SW480 (cell line): ENCODE data around the gene GGT5.
A peak's percentile ranks its signal among the peaks of the same experiment; 100 is the strongest.
"Not testable (repeated sequence)": the region's sequence is repeated elsewhere in the genome, so short reads cannot be mapped to it uniquely, and the experiment has no call there.

Source experiments
- DNase-seq: peaks from one replicate; pipeline ENCODE4 v3.0.0-alpha.2; 2016; ENCODE audit warnings: low spot score

The GGT5 gene, protein sequence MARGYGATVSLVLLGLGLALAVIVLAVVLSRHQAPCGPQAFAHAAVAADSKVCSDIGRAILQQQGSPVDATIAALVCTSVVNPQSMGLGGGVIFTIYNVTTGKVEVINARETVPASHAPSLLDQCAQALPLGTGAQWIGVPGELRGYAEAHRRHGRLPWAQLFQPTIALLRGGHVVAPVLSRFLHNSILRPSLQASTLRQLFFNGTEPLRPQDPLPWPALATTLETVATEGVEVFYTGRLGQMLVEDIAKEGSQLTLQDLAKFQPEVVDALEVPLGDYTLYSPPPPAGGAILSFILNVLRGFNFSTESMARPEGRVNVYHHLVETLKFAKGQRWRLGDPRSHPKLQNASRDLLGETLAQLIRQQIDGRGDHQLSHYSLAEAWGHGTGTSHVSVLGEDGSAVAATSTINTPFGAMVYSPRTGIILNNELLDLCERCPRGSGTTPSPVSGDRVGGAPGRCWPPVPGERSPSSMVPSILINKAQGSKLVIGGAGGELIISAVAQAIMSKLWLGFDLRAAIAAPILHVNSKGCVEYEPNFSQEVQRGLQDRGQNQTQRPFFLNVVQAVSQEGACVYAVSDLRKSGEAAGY

DNA sequence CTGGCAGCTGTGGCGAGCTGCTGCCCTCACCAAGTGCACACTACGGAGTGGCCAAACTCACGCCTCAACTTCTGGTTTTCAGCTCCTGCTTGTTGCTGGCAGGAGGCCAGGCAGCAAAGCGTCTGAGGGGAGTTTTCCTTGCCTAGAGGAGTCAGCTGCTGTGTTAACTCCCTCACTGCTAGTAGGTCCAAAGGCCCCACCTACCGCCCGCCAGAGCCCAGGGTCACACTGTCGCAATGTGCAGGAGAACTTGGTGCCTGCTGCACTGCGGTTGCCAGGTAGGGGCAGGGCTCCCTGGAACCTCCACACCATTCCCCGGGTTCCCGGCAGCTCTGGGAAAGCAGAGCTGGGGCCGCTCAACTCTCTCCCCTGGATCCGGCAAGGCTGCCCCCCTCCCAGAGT is at the start of gene GGT5:
TSS of gene GGT5 (minus strand) at position 53 of the 402 bp plus-strand sequence. CDS start 357 bp downstream, outside the sequence.
- not testable (repeated sequence) for DNase-seq

DNA sequence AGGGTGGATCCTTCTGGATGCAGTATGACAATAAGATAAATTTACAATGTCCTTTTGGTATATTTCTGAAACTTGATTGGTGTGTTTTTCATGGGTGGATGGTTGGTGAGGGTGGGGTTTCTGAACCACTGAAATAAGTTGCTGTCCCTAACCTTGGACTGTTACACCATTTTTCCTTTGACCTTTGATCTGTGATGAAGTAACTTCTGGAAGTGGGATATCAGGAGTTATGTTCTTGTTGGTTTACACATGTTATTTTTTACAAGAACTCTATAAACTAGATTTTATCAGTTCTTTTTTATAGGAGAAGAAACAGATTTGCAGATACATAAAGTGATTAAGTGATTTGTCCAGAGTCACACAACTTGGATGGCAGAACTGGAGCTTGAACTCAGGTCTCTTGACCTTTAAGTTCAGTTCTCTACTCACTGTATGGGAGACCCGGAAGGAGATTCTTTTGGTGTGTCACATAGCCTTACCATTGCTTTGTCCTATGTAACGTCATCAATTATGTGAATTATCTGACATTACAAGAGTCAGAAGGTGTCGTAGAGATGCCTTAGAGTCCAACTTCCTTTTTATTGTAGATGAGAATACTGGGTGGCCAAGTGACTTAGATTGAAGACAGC is 47.4 kb upstream of the GGT5 start:
- DNase-seq, result not testable (repeated sequence)

DNA sequence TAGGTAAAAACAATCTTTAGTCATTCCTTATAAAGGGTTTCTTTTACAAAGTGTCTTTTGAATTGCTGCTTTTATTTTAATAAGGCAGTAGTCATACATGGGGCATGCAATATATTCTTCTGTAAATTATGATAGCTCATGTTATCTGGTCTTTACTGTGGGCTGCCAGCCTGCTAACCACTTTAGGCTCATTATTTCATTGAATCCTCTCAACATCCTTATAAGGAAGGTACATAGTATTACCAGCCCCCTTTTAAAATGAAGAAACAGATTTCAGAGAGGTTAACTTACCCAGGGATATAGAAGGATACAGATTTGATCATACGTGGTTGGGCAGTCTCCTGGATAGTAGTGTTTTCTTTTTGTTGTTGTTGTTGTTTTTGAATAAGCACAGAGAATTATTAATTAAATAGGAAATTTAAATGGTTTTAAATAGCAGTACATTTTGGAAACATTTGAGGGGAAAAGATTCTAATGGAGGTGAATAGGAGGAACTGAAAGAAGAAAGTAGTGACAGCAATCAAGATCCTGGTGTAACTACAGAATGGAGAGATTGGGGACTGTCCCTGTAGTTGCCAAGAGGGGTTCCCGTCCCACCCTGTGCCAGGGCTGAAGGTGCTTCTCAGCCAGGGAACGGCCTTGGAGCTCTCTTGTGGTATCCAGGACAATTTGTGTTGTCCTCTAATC is 46.8 kb upstream of the GGT5 start:
- no peak for DNase-seq

DNA sequence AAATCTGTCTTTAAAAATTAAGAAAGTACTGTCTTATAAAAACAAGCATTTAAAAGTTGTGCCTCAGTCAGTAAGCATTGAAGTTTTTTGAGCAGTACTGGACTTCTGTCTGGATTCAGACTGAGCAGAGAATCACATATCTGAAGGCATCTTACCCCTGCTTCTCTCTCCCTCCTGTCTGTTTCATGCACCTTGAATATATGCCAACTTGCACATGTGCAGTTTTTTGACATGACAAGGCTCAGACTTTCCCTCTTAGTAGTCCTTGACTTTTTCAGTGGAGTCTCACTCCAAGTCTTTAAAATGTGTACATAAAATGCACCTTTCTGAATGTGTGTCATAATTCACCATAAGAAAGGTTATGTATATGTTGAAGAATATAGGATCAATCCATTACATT is 45.6 kb upstream of the GGT5 start:
- no peak for DNase-seq

DNA sequence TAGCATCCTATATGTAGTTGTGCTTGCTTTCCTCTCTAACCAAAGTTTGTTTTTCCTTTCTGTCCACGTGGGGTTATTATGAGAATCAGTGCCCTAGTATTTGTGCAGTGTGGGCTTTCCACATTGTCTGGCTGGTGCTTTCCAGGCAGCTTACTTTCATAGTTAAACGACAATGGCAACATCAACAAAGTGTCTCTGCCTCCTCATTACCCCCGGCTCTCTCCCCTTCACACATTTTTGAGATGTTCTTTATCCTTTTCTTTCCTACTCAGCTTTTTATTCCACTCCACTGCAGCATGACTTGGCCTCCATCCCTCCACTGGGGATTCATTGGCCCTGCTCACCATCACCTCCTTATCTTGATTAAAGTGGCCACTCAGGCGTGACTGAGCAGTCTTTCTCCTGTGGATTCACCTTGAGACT is 44.9 kb upstream of the GGT5 start:
- DNase-seq, result no peak

DNA sequence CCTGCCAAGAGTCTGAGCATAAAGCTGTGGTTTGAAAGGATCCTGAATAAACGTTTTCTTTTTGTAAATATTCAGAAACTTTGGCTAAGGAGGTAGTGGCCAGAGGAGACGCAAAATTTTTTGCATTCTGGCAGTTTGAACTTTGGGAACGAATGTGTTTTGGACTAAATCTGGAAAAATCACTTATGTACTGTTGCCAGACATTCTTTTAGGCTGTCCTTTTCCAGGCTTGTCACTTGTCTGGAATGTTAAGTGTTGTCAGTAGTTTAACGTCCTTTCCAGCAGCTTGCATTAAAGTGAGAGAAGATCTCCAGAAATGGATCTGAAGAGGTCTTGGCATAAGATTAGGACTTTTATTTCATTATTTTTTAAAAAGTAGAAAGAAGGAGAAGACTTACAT is 44.2 kb upstream of the GGT5 start:
- DNase-seq, result no peak

DNA sequence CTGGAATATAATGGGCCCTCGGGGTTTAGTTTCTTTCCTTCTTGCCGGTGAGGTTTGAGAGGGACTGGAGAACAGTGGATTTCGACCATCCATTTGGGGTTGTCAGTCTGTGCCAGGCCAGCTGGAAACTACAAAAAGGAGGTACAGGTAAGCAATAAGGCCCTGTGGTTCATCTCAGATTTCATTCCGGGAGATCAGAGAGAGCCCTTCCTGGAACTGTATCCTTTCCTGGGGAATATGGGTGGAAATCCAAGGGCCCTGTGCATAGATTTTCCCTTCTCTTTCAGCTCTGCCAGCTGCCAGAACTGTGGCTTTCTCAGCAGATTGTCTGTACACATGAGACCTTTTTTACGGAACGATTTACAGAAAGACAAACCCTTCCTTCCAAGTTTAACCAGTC is 42.9 kb upstream of the GGT5 start:
- DNase-seq, result not testable (repeated sequence)

DNA sequence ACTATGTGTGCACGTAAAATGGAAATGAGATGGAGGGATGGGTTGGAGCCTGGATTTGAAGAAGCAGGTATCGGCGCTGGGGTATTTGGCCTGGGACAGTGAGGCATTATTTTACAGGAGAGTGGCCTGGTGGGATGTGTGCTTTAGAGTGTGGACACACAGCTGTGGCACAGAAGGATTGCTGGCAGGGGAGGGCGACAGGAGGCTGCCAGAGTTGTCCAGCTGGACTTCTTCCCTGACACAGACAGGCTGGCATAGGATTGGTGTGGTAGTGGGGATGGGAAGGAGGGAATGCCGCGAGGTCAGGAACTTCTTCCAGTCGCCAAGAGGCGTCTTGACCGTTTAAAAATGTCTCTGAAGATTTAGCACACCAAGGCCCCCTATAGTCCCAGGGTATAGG is 42.3 kb upstream of the GGT5 start:
- not testable (repeated sequence) for DNase-seq

DNA sequence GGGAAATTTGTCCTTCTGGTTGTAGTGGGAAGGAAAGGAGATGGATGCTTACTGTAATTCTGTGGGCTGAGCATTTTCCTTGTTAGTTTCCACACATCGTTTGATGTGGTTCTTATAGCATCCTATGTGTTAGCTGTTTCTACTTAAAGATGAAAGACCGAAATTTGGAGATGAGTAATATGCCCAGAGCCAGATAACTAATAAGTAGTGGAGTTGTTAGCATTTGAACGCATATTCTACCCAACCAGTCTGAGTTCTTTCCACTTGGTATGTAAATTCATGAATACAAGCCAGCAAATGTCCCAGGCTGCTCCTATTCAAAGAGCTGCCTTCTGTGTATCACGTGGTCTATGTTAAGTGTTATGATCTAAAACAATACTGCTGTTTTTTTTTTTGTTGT is 40.4 kb upstream of the GGT5 start:
- peak; percentile 90 for DNase-seq

DNA sequence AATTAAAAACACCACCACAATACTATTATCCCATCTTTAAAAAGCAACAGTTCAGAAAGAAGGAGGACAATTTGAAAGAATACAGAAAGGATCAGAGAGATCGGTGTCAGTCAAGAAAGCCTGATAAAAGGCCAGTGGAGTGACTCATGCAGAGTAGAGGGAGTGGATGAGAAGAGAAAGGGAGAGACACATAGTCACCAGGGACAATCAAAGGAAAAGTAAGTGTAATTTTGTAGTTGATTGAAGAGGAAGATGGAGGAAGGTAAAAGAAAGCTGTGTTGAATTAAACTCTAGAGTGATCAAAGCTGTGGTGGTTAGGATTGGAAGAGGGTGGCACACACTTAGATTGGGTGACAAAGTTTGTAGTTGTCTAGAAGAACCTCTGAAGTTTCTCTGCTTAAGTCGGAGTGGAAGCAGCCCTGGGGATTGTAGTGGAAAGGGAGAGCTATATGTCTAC is 39.9 kb upstream of the GGT5 start:
- peak; percentile 87 for DNase-seq

DNA sequence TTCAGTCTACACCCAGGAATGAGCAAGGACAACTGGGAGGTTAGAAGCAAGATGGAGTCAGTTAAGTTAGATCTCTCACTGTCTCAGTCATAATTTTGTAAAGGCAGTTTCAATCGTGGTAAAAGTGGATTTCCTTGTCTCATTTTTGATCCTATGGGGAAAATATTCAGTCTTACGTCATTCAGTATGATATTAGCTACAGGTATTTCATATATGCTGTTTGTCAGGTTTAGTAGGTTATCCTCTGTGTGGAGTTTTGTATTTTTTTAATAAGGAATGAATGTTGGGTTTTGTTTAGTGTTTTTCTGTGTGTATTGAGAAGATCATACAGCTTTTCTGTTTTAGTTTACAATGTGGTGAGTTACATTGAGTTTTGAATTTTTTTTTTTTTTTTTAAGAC is 37.5 kb upstream of the GGT5 start:
- no peak for DNase-seq

DNA sequence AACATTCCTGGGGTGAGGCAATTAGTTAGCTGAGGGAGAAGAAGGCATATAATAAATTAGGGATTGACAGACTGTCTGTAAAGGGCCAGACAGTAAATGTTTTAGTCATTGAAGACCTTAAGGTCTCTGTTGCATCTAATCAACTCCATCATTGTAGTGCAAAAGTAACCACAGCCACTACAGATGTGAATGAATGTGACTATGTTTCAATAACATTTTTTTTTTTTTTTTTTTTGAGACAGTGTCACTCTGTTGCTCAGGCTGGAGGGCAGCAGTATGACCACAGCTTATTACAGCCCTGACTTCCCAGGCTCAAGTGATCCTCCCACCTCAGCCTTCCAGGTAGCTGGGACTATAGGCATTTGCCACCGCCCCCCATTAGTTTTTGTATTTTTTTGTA is 35.5 kb upstream of the GGT5 start:
- DNase-seq, result not testable (repeated sequence)

DNA sequence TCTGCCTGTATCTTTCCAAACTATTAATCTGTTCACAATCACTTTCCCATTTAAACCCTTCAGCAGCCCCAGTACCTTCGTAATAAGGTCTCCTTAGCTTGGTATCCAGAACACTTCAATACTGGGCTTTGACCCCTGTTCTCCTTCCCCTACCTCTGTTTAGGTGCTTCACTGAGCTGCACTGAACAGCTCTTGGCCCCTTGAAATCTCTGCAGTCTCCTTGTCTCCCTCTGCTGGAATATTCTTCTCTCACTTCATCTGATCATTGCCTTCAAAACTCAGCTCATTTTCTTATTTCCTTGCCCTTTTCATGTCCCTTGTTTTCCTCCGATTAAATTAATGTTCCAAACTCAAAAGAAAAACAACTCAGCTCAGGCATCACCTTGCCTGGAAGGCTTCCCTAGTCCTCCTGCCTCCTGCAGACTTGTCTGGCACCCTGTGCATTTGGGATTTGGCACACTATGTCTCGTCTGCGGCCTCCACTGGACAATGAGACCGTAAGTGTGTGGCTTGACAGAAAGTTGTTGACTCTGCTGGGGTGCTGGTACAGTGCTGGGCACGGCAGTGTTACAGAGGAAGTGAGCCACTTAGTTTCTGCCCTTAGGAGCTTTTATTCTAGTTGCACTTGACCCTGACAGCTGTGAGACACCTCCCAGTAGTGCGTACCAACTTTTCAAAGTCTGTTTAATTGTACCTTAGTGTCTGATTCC is 30.0 kb upstream of the GGT5 start:
- DNase-seq, result not testable (repeated sequence)

DNA sequence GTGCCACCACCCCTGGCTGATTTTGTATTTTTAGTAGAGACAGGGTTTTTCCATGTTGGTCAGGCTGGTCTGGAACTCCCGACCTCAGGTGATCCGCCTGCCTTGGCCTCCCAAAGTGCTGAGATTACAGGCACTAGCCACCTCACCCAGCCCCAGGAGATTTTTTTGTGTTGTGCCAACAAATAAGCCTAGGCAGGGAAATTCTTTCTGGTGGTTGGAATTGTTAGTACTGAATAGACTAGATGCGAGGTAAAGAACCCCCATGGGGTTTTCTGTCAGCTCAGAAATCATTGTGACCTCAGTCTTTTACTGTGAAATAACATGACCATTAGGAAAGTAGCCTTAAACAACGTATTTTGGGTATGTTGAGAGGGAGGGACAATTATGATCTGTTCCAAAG is 29.0 kb upstream of the GGT5 start:
- not testable (repeated sequence) for DNase-seq

DNA sequence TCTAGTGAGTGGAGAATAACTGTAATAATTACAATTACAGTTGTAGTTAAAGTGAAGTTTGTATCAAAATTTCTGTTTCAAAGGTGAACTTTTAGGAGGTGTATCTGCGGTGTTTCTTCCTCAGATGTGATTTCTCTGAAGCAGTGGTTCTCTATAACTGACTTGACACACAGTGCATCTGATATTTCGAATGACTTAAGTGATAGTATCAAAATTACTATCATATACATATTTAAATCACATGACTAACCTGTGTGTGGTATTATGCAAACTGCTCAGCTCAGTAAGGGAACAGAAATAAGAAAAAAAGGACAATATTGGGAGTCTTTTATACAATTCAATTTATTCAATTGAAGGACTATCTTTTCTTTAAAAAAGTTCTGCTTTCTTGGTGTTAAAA is 28.1 kb upstream of the GGT5 start:
- DNase-seq, result not testable (repeated sequence)

DNA sequence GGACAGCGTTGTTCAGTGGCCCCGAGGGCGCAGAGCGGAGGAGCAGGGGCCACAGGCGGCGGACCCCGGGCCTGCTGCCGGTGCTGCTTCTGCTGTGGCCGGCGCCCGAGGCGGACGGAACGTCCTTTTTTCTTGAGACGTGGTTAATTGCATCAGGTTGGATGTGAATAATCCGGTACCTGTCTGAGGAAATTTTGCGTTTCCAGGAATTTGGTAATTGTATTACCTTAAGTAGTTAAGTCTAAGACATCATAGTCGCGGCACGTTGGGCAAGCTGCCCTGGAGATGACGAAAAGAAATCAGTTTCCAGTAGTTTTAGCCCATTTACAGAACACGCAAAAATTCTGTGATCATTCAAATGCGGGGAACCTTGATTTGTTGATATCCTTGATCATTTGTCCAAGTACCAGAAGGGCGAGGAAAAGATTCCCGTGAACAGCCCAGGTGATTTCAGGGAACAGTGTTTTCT is 26.5 kb upstream of the GGT5 start:
- DNase-seq, result peak; percentile 13

DNA sequence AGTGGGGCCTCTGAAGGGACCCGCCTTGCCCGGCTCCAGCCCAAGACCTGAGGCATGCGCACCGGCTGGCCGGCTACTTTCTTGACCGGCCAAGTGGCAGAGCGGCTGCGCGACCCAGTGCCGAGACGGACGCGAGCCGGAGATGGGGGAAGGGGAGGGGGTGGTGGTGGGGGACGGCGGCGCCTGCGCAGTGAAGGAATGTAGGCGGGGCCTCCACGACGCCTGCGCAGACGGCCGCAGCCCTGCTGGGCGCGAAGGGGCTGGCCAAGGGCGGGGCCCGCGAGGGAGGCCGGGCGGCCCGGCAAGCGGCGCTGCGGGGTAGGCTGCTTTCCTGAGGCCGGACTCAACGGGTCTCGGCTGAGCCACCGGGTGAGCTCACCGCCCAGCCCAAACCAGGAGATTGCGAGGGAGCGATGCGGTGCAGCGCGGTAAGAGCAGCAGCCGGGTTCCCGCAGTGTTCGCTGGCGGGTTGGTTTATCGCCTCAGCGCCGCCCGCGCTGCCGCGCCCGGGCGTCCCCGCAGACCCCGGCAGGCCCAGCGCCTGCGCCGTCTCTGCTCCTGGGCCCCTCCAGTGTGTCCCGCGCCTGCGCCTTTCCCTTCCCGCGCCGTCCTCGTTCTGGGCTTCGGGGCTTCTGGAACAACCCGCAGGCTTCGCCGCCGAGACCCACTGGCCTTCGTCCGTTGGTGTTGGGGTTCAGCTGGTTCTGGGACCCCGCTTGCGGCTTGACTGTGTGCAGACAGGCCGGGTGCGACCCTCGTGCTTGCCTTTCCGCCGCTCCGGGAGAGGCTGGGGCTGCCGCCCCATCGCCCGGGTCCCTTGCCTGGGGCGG is 25.9 kb upstream of the GGT5 start, which contains the start of gene SPECC1L:
TSS of gene SPECC1L (plus strand) at position 276 of the 830 bp plus-strand sequence. CDS start 31,401 bp downstream, outside the sequence.
- DNase-seq, result peak; percentile 81

DNA sequence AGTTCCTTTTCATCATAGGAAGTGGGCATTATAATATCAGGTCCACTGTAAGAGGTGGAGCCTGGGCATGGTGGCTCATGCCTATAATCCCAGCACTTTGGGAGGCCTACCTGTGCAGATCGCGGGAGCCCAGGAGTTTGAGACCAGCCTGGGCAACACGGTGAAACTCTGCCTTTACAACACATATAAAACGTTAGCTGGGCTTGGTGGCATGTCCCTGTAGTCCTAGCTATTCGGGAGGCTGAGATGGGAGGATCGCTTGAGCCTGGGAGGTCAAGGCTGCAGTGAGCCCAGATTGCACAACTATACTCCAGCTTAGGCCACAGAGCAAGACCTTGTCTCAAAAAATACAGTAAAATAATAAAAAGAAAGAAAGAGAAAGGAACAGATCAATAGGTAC is 21.6 kb upstream of the GGT5 start:
- DNase-seq, result not testable (repeated sequence)

DNA sequence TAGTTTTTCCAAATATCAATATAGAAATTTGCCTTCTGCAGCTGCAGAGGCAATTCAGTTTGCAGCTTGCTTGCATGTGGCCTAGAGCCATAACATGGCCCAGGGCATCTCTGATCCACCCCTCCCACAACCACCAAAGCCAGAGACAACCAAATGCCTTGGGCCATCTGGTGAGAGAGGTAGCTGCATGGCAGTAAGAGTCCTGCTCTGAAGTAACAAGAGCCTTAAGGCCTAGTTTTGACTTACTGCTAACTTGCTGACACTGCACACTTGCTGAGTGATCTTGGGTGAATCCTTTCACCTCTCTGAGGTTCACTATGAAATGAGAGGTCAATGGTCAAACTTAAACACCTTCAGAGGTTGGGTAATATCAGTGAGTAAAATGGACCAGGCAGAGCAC is 20.9 kb upstream of the GGT5 start:
- no peak for DNase-seq

DNA sequence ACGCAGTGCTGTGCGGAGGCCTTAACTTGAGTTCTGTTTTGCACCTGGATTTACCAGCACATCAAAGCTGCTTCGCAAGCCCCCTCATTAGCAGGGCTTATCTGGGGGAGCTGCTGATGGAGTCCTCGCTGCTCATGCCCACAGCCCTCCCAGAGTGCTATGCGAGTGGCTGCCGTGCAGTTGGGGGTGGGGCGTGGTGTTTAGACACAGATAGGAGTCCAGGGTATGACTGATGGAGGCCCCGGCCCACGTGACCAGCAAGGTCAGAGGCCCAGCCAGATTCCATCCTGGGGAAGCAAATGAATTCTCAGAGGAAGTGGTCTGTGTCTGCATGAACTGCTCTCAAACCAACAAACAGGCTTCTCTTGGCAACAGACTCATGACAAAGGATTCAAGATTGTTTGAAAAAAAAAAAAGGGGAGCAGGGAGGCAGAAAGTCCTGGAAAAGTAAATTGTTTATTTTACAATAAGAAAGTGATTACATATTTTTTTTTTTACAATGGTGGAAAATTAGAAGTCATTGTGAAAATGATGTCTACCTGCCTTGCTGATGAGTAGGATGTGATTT is 19.5 kb upstream of the GGT5 start:
- DNase-seq, result not testable (repeated sequence)
